ENCODE measurements around the gene SLC9A9.

SLC9A9 gene

DNA sequence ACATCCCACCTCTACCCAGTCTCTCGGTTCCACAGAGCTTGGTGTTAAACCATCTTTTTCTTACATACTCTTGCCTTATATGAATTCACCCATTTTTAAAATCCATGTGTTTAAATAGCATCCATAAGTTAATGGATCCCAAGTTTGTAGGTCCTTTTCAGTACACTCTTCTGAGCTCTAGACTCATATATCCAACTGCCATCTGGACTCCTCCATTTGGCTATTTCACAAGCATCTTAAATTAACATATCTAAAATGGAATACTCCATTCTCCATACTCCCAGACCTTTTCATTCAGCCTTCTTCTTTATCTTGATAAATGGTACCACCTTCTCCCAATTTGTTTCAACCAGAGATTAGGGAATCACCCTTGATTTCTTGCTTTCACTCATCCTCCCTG, 615.3 kb downstream of the SLC9A9 start:
- DNase-seq: no peak

DNA sequence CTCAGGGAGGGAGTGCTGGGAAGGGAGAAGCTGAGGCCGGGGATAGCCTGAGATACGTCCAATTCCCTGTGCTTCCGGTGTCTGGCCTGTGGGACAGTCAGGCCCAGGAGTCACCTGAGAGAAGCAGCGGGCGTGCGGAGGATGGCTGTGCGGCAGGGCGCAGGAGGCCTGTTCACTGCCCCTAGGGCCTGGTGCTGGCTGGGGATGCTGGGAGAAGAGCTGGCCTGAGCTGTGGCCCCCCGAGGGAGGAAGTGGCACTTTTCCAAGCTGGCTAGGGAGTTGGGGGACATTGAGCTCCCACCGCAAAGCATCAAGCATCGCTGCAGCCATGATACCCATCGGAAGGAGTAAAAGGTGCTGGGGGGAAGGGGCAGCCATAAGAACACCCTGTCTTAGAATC, 619.9 kb downstream of the SLC9A9 start:
- no peak for DNase-seq

DNA sequence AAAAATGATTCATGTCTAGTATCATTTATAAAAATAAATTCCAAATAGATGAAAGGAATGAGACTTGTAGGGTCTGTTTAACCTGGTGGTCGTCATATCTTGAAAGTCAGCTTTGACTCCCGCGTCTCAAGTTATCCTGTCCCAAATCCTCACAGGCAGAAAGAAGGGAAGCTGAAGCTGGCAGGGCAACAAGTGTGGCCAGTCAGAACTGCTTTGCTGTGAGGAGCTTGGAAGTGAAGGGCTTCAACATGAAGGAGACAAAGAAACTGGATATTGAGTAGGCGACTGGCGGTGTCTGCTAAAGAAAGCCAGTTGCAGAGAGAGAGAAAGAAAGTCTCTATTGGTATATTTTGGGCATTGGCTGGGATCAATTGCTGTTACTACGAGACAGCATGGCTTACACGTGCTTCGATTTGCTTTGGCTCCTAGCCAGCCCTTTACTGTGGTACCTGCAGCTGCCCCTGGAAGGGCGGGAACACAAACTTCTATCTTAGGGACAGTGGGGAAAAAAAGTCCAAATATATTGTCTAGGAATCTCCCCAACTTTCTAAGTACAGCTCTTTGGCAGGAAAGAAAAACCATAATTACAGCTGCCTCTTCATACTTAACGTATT, 621.5 kb downstream of the SLC9A9 start:
- DNase-seq: no peak

DNA sequence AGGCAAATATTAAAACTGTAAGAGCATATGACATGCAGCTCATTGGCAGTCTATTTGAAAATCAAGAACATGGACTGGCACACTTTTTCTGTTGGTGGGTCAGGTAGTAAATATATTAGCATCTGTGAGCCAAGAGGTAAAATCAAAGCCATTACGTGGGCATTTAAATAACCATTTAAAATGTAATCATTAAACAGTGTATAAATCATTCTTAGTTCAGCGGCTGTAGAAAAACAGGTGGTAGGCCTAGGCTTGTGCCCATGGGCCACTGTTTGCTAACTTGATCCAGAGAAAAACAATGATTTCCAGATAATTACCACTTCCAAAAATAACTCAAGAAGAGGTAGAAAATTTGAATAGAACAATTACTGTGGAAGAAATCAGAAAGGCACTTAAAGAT, 623.6 kb downstream of the SLC9A9 start:
- no peak for DNase-seq

DNA sequence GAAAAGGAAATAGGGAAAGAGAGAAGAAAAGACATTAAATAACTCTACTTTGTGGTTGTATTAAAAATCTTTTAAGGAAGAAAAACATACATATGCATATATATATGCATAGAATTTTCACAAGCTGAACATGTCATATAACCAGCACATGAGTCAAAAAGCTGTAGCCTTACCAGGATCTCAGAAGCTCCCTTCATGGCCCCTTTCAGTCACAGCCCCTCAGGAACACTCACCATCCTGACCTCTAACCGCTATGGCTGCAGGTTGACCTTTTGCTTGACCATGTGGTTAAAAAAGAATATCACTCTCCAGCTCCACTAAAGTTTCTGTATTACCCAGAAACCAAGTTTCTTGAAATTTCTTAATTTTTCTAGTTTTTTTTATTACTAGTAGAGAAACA, 625.3 kb downstream of the SLC9A9 start:
- DNase-seq: no peak

DNA sequence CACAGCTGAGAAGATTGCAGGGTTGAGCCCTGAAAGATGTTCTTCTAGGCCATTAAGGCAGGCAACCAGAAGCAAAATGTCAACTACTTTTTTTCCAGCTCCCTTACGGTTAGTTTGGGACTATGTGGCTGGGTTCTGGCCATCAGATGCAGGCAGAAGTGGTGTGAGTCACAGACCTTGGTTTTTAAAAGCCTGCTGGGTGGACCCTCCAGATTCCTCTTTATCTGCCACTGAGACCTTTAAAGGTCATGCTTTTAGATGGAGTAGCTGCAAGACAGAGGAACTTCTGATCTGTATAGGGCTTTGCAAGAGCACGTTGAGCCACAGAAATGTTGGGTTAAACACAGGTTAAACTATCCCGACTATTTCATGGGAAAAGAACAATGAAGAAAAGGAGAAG, 625.8 kb downstream of the SLC9A9 start:
- no peak for DNase-seq

DNA sequence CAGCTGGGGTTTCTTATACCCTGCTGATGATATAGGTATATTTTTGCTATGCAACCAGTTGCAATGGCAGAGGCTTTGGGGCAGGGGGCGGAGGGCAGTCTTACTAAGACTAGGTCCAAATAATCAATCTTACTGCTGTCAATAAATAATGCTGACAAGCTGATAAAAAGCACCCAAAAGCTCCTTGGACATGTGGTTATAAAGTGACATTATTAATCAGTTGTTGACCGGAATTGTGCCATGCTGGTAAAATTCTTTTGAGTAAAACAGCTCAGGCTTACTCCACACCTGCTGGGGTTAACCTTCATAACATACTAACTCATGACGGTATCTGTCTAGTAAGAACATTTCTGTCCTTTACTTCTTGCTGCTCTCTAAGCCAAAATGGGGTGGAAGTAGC, 626.8 kb downstream of the SLC9A9 start:
- DNase-seq: no peak

DNA sequence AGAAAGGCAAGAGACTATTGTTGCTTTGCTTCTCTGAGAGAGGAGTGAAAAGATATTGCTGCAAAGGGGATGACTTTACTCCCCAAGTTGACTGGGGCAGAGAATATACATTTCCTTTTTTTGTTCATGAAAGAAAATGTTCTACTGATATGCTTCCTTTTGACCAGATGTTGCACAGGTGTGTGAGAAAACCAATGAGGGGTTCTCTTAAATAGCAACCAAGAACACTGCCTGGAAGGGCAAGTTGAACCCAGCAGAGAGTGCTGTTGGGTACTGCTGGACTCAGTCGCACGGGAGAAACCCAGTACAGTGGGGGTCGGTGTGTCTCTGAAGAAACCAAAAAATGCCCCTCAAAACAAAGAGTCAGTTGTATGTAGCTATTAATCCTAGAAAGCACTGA, 627.5 kb downstream of the SLC9A9 start:
- DNase-seq: no peak

DNA sequence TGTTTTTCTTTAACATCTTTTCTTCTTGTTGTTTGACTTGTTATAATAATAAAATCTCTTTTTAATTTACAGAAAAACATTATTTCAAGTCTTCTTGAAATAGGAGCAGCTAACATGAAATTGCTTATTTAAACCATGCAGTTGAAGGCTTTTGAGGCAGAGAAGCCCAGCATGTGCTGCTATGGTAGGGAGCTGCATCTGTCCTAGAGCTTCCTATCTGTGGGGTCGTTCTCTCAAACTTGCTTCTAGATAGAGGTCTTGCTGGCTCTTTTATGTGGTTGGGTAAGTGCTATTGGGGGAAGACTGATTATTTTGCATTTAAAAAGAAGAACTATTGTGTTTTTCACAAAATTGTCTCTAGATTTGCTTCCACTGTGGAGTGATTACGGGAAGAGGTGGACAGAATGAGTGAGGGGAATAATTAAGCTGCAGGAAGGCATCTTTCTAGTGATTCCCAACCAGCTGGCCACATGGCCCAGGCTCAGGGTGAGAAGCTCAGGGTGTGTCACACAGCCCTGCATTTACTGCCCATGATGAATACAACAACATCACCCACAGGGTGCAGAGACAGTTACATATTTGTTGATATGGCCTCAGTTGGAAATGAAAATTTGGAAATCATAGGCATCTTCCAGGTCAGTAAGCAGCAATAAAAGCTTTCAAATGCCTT, 630.0 kb downstream of the SLC9A9 start:
- DNase-seq: no peak

DNA sequence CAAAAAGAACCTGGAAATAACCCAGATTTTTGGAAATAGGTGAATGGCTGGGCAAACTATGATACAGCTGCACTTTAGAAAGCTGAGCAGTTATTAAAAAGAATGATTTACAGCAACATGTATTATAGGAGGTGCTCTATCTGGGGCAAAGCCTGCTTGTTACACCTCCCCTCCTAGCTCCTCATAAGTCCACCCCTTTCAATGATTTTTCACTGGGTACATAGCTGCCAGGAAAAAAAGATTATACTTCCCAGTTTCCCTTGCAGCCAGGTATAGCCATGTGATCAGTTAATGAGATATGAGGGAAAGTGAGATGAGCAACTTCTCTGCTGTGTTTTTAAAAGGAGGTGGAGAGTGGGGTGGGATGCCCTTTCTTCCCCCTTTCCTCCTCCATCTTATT, 631.0 kb downstream of the SLC9A9 start:
- DNase-seq: no peak

DNA sequence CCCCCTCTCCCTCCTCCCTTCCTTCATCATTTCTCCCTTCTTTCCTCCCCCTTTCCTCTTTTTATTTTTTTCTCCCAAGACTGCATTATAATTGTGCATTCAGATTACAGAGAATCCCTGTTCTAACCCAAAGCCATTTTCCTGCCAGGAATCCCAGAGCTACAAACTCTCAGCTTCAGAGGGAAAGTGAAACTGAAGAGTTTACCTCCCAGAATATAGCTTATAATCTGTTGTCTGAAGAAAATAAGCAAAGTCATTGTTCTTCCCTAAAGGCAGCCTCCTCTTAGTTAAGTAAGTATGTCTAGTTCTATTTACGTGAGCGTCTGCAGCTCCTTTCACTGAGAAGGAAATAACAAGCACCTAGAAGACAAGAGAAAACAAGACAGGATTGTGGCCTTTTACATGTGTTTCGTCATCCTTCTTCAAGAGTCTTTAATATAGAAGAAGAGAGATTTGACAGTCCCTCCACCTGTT, 631.5 kb downstream of the SLC9A9 start:
- no peak for DNase-seq
